ENCODE measurements around the gene PIP4K2A. TPM values are rescaled to one million over a fixed set of nuclear protein-coding genes. Genes with fewer than 3 reads are reported as not detected.

The PIP4K2A gene
- total and polyA plus RNA-seq, 2 donors (not counting 3 experiments of a cell fraction or from before 2014, with no cell fraction given): 11.8 to 32.6 TPM

DNA sequence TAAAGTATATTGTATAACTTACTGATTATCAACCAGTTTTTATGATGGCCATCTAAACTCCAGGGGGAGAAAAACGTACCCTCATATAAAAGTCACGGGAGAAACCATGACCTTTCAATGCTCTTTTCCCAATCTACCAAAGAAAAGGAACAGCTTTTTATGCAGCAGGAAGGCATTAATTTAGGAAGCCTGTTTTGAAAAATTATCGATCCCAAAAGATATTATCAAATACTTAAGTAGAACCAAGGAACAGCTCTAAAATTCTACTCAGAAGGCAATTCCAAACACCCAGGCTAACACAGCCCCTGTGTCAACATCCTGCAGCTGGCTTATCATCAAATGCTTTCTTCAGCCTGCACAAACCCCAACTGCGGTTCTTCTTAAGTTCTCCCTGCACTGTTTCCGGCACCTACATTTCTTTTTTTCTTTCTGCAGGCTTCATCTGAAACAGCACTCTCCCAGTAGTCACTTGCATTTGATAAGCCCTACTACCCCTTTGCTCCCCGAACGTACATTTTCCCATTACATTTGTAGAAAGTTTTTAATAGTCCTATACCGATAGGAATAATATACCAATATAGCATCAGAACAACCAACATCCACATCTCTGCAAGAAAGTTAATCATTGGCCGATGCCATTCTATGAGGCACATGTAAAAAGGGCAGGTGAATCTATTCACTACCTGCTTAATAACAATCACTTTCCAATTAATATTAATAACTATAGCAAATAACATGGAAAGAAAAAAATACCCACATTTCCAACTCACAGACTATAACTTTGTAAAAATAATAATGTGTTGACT lies 47.9 kb downstream of the PIP4K2A start:
- dilution Hi-C loops (cut with MboI; ENCODE audit: extremely low pct_ligation_motif_present, low sequenced_read_pairs) (no loop called here), intact Hi-C loops (cut with micrococcal nuclease) (no loop called here)
- no TSS peak for BruUV-seq (replicated peaks)
- FAIRE-seq: no peak
- ChIA-PET POLR2A (no interaction called here), CTCF (interaction anchor here (0.5 to 0.7 kb wide), 2 partner anchors 40 to 319 kb away, joined by 3 read pairs; no protein-coding TSS in a partner anchor)
- H3K9ac ChIP-seq (replicated peaks; ENCODE audit: extremely low read depth, insufficient read depth, low read length): no peak overlapping the region
- TF ChIP-seq, protein P1, sequence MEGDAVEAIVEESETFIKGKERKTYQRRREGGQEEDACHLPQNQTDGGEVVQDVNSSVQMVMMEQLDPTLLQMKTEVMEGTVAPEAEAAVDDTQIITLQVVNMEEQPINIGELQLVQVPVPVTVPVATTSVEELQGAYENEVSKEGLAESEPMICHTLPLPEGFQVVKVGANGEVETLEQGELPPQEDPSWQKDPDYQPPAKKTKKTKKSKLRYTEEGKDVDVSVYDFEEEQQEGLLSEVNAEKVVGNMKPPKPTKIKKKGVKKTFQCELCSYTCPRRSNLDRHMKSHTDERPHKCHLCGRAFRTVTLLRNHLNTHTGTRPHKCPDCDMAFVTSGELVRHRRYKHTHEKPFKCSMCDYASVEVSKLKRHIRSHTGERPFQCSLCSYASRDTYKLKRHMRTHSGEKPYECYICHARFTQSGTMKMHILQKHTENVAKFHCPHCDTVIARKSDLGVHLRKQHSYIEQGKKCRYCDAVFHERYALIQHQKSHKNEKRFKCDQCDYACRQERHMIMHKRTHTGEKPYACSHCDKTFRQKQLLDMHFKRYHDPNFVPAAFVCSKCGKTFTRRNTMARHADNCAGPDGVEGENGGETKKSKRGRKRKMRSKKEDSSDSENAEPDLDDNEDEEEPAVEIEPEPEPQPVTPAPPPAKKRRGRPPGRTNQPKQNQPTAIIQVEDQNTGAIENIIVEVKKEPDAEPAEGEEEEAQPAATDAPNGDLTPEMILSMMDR (IDR thresholded peaks at IDR 0.05; ENCODE audit: extremely low read depth in 1 of 2, insufficient read depth in 1 of 2, low read depth in 1 of 2, low read length in 2 of 2): no peak
- TF ChIP-seq POLR2AphosphoS5 (IDR thresholded peaks at IDR 0.05; ENCODE audit: insufficient read depth, low read depth, low read length): no peak
- TF ChIP-seq EZH2 (IDR thresholded peaks at IDR 0.05; ENCODE audit: borderline replicate concordance, low read depth, low read length, severe bottlenecking): no peak
- TF ChIP-seq POLR2A (IDR thresholded peaks at IDR 0.05; ENCODE audit: low read depth, low read length): no peak
- TF ChIP-seq, protein P2, sequence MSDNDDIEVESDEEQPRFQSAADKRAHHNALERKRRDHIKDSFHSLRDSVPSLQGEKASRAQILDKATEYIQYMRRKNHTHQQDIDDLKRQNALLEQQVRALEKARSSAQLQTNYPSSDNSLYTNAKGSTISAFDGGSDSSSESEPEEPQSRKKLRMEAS (IDR thresholded peaks at IDR 0.05; ENCODE audit: insufficient read depth, insufficient read length): no peak
- TF ChIP-seq JUN (IDR thresholded peaks at IDR 0.05; ENCODE audit: borderline replicate concordance, insufficient read depth, insufficient read length, low read depth): no peak
- no peak for TF ChIP-seq FOS (IDR thresholded peaks at IDR 0.05; ENCODE audit: borderline replicate concordance, insufficient read depth, low read length)
- H4K20me1 ChIP-seq (replicated peaks; ENCODE audit: control insufficient read depth, extremely low read depth, insufficient read depth, low read length): peaks cover 8% of the 10 kb centered on the region
- H3K27ac ChIP-seq (ENCODE audit: insufficient read depth, low read depth, low read length): no peak overlapping the region
- no peak overlapping the region for H3K4me3 ChIP-seq (replicated peaks in 1 of 3; ENCODE audit: insufficient read depth in 1 of 3, low read depth in 1 of 3, low read length in 3 of 3)
- no peaks in the 10 kb centered on the region for H3K9me3 ChIP-seq (replicated peaks; ENCODE audit: control insufficient read depth, insufficient read depth, low read length)
- no peaks in the 10 kb centered on the region for H3K9me1 ChIP-seq (replicated peaks; ENCODE audit: control insufficient read depth, extremely low read depth, insufficient read depth, low read length)
- no peak overlapping the region for H2AFZ ChIP-seq (ENCODE audit: low read depth, low read length)
- no peaks in the 10 kb centered on the region for H3K4me1 ChIP-seq (ENCODE audit: control insufficient read depth, extremely low read depth, insufficient read depth, low read length)
- no peaks in the 10 kb centered on the region for H3K36me3 ChIP-seq (ENCODE audit: control insufficient read depth in 2 of 2, extremely low read depth in 1 of 2, insufficient read depth in 2 of 2, low read length in 2 of 2)
- DNase-seq (ENCODE audit: low read depth, low spot score): no peak
- no peaks in the 10 kb centered on the region for H3K27me3 ChIP-seq (ENCODE audit: control insufficient read depth in 2 of 2, insufficient read depth in 2 of 2, low read length in 2 of 2)
- no peak overlapping the region for H3K4me2 ChIP-seq (ENCODE audit: insufficient read depth, low read length)
- H3K79me2 ChIP-seq (ENCODE audit: control insufficient read depth, insufficient read depth, low read length): peaks cover 31% of the 10 kb centered on the region
